CD4-positive, alpha-beta T cell treated with Interleukin-2 at 100 ng/mL for 4 hours (primary cell): ENCODE data around the gene MYZAP.

ENCODE experiments used
- DNase-seq: peaks from one replicate; pipeline ENCODE4 v3.0.0-alpha.2; 2020; ENCODE audit warnings: low spot score

Gene MYZAP

GRCh38 chr15:57698991-57699390 is 107.3 kb downstream of the MYZAP start:
- DNase-seq: no peak

GRCh38 chr15:57703387-57703786 is 111.7 kb downstream of the MYZAP start:
- peak; percentile 24 for DNase-seq

- no peak for DNase-seq
Measured at GRCh38 chr15:57704441-57704840, 112.7 kb downstream of the MYZAP start.

- no peak for DNase-seq
Measured at GRCh38 chr15:57705746-57706404, 114.2 kb downstream of the MYZAP start.

GRCh38 chr15:57706405-57707209 is 114.9 kb downstream of the MYZAP start, which contains the start of gene POLR2M:
TSS of gene POLR2M (plus strand) at chr15:57706714. CDS start at chr15:57706843, 129 bp downstream.
- DNase-seq: peak; percentile 92

GRCh38 chr15:57708047-57708446 is 116.3 kb downstream of the MYZAP start:
- DNase-seq: no peak

- DNase-seq: no peak
Measured at GRCh38 chr15:57718309-57718708, 126.6 kb downstream of the MYZAP start.

- no peak for DNase-seq
Measured at GRCh38 chr15:57720867-57721266, 129.2 kb downstream of the MYZAP start.

- no peak for DNase-seq
Measured at GRCh38 chr15:57726411-57726810, 134.7 kb downstream of the MYZAP start.

GRCh38 chr15:57727031-57727430 is 135.3 kb downstream of the MYZAP start:
- no peak for DNase-seq

GRCh38 chr15:57728436-57728835 is 136.7 kb downstream of the MYZAP start:
- no peak for DNase-seq

- DNase-seq: no peak
Measured at GRCh38 chr15:57730876-57731275, 139.2 kb downstream of the MYZAP start.

- DNase-seq: no peak
Measured at GRCh38 chr15:57731530-57732103, 139.9 kb downstream of the MYZAP start.

GRCh38 chr15:57732526-57733331 is 141.0 kb downstream of the MYZAP start:
- peak; percentile 49 for DNase-seq

GRCh38 chr15:57734860-57735259 is 143.2 kb downstream of the MYZAP start:
- no peak for DNase-seq
